ENCODE results near the gene HEYL.

Gene HEYL

DNA sequence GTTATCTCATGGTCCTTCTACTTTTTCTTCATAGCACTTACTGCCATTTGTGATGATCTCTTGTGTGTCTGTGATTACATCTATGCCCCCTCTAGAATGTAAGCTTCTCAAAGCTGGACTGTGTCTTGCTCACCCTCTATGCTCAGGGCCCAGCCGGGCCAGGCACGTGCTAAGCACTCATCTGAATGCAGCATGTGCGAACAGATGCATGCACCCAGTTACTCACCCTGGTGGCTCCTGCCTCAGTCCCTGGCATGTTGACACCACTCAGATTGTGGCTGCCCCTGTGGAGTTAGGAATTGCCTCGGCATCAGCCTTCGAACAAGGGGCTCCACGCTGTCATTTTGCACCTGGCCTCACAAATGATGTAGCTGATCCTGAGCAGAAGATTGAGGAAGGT, 43.3 kb downstream of the HEYL start:
- DNase-seq, result no peak

DNA sequence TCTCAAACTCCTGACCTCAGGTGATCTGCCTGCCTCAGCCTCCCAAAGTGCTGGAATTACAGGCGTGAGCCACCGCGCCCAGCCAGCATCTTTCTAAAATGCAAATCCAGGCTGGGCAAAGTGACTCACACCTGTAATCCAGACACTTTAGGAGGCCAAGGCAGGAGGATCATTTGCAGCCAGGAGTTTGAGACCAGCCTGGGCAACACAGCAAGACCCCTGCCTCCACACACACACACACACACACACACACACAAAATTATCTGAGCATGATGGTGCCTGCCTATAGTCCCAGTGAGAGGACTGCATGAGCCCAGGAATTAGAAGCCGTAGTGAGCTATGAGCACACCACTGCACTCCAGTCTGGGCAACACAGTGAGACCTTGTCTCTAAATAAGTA, 46.1 kb downstream of the HEYL start:
- DNase-seq, result no peak

DNA sequence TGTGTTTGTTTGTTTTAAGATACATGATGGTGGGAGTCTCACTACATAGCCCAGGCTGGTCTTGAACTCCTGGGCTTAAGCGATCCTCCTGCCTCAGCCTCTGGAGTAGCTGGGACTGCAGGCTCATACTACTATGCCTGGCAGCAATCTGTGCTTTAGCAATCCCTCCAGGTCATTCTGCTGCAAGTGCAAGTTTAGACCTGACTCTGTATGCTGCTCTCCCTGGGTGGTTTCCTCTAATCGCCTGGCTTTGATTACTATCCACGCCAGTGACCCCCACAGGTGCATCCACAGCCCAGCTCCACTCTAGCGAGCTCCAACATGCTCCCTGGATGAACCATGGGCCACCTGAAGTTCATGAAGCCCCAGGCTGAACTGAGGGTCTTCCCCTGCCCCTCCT, 47.4 kb downstream of the HEYL start:
- DNase-seq, result no peak

GRCh38 chr1:39590546-39590945, 48.9 kb downstream of the HEYL start:
- DNase-seq, result no peak

DNA sequence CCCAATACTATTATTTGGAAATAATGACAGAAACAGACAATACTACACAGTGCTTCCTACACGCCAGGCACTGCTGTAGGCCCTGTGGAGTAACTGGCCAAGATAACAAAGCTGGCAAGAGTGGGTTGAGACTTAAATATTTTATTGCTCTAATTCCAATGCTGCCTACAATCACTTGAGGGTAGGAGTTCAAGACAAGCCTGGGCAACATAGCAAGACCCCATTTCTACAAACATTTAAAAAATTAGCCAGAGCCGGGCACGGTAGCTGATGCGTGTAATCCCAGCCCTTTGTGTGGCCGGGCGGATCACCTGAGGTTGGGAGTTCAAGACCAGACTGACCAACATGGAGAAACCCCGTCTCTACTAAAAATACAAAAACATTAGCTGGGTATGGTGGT, 53.5 kb downstream of the HEYL start:
- no peak for DNase-seq

DNA sequence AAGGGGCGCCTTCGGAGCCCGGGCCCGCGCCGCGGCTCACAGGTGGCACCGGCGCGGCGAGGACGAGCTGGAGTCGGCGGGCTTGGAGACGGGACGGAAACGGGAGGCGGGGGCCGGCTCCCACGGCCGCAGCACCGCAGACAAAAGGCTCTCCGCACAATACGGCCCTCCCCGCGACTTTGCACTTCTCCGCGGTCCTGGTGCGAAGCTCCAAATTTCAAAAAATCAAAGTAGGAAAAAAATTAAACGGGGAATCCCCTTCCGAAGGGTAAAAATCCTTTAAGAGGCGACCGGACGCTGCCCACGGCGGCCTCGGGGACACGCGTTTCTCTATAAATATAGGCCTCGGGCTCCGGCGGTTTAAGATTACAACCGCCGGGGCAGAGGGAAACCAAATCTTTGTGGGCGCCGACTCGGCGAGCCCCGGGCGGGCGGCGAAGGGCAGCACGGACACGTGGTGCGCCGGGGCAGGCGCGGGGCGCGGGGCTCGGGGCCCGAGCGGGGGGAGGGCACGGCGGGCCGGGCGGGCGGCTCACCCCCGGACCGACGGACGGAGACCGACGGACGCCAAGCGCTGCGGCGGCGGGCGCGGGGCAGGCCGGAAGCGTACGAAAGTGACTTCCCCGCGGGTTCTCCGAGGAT, 63.3 kb downstream of the HEYL start:
- DNase-seq, result peak; percentile 48

- peak; percentile 56 for DNase-seq
Observed at GRCh38 chr1:39575191-39576015, 64.0 kb downstream of the HEYL start.

DNA sequence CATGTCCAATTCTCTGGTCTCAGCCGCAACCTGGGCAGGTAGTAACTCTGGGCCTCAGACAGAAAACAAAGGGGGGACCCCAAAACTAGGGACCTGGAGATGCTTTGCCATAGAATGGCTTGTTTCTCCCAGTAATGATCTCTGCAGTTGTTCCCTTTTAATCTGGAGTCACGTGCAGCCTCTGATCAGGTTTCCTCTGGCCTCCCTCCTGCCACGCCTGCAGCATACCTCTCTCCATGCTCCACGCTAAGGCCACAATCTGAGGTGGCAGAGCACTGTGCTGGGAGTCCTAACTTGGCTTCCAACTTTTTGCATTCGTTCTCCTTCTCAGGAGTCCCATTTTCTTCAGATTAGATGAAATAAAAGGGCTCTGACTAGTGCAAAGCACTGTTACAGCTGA, 64.8 kb downstream of the HEYL start:
- no peak for DNase-seq
